ENCODE data around the gene RAB7A.
A peak's percentile ranks its signal among the peaks of the same experiment; 100 is the strongest.

The RAB7A gene

DNA sequence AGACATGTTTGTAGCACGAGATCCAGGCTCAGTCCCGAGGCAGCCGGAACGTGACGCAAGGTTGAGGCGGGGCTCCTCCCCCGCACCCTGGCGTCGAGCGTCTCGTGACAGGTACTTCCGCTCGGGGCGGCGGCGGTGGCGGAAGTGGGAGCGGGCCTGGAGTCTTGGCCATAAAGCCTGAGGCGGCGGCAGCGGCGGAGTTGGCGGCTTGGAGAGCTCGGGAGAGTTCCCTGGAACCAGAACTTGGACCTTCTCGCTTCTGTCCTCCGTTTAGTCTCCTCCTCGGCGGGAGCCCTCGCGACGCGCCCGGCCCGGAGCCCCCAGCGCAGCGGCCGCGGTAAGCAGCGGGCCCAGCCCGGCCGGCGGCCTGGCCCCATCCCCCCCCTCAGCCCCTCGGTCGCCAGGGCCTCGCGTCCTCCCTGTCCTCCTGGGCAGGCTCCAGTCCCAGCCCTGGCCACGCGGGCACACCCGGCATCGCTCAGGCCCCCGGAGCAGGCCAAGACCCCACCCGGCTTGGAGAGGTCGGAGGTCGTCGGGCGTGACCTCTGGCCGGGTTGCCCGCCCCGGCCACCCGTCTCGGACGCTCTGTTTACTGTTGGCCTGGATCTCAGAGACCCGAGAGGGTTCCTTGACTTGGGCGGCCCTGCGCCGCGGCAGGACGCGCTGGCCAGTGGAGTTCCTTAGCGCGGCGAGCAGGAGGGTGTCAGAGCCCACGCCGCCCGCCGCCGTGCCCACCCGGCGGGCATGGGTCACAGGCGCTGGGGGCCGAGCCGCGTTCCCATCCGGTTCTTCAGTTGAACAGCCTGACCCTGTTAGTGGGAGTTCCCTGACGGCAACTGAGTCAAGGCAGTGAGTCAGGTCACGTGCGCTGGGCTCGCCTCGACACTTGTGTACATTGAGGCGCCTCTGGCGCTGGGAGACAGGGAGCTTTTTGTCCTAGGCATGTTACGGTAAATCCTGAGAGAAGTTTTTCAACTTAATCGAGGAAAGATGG lies at the start of gene RAB7A:
TSS of gene RAB7A (plus strand) at position 161 of the 994 bp plus-strand sequence. CDS start 69,185 bp downstream, outside the sequence.
- DNase-seq = peak; percentile 78

DNA sequence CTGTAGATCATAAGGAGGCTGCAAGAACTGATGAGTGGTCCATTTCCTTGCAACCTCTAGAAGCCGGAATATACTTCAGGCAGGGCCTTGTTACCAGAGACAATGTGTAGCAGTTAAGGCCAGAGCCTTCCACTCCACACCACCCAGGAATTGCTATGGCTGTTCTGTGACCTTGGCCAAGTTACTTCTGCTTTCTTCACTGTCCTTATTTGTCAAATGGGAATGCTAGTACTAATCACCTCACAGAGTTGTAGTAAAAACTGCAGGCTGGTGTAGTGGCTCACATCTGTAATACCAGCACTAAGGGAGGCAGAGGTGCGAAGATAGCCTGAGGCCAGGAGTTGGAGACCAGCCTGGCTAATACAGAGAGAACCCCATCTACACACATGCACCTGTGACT lies 46.6 kb upstream of the RAB7A start:
- no peak for DNase-seq

DNA sequence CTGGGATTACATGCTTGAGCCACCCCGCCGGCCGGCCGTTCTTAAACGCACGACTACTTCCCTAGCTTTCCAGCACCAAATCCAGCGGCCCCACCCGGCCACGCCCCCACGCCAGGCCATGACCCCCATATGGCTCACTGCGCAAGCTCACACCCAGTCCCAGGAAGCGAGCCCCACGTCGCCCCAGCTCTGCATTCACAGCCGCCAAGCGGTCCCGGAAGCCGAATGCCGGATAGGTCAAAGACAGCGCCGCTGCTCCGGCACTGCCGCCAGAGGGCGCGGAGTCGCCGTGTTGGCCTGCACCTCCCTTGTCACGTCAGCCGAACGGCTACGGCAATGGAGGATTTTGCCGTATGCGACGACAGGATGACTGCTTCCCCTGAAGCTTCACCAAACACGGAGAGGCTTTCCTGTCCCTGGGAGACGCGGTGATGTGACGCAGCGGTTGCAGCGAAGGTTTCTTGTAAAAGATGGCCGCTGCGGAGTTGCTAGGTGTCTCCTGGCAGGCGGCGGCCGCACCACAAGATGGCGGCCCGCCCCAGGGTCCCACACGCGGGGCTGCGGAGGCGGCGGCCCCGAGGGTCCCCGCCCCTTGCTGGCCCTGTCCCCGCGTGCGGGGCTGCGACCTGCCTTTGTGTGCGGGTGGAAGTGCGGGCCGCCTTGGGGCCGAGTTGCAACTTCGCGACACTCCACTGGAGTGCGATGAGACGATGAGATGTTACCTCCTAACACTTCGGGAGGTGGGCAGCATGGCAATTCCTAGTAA lies 45.2 kb upstream of the RAB7A start:
- DNase-seq = peak; percentile 77

DNA sequence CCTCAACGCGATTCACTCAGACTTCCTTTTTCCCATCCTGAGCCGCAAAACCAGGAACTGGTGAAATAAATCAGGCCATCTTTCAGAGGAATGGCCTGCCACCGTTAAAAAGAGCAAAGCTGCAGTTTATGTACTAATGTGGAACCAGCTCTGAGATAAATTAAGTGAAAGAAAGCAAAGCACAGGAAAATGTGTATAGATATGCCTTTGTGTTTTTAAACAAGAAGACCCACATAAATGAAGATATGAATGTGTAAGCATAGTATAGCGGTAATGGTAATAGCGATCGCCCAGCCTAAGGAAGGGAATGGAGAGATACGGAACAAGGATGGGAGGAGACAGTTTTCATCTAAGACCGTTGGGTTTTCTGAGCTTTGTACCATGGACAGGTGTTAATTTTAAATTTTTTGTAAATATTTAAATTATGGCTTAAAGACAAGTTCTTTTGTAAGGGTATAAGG lies 44.6 kb upstream of the RAB7A start:
- DNase-seq = no peak

DNA sequence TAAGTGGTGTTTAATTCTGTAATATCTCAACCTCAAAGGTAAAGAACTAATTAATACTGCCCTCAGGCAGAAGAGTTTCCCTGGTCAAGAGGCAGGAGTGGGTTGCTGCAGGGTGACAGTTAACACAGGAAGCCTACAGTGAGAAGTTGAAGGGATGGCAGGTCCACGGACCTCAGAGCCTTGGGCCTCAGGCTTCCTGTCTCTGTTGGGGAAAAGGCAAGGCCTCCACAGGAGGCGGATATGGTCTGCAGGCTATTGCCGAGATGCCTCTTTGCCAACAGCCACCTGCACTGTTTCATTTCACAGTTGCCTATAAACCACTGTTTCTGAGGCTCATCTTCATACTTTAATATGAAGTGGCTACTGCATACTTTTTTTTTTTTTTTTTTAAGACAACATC lies 42.0 kb upstream of the RAB7A start:
- DNase-seq = no peak

DNA sequence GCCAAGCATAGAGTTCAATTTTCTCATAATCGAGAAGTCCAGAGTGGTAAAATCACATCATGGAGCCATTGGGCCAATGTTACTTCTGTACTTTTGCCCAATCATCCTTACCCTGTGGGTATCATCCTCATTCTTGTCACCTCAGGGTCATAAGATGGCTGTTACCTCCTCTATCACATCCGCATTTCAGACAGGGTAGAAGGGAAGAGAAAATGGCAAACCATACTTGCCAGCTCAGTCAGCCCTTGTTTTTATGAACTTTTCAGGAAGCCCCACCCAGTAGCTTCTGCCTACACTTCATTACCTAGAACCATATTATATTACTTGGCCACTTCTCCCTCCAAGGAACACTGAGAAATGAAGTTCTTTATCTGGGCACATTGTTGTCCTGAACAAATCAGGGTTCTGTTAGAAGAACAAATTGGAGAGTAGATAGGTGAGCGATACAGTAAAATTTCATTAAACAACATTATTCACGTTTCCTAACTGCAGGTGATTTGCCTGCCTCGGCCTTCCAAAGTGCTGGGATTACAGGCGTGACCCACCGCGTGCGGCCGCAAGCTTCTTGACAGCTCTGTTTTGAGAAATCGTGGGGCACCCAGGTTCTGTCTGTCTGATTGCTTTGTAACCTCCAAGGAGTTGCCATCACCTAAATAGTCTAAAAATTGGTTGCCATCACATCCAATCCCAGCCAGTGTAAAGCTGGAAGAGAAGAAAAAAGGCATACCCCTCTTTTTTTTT lies 40.8 kb upstream of the RAB7A start:
- DNase-seq = no peak

DNA sequence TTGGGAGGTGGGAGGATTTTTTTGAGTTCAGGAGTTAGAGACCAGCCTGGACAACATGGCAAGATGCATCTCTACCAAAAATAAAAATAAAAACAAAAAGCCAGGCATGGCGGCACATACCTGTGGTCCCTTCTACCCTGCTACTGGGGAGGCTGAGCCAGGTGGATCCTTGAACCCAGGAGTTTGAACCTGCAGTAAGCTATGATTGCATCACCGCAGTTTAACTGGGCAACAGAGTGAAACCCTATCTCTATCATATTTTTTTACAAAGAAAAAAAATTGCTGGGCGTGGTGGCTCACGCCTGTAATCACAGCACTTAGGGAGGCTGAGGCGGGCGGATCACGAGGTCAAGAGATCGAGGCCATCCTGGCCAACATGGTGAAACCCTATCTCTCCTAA lies 39.5 kb upstream of the RAB7A start:
- DNase-seq = no peak

DNA sequence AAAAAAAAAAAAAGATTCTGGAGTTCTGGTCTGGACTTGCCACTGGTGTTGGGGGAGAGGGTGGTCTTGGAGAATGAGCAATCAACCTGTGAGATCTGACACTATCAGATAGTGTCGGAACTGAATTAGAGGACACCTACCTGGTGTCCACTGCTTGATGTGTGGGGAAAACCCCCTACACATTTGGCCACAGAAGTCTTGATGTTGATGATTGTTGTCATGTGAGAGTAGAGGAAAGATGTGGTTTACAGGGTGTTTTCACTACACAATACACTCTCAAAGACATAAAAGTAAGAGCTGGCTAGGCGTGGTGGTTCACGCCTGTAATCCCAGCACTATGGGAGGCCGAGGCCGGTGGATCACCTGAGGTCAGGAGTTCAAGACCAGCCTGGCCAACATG lies 36.9 kb upstream of the RAB7A start:
- no peak for DNase-seq

DNA sequence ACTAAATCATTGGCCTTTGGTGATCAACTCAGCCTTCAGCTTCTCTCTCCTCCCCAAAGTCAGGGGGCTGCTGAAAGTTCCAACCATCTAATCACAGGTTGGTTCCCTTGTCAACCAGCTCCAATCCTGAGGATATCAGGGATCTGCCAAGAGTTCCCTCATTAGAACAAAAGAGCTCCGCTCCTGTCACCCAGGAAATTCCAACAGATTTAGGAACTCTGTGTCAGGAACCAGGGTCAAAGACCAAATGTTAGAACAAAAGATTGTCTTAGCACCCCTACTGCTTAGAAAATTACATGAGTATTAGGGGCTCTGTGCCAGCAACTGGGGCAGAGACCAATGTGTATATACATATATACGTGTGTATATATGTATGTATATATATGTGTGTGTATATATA lies 32.3 kb upstream of the RAB7A start:
- no peak for DNase-seq

DNA sequence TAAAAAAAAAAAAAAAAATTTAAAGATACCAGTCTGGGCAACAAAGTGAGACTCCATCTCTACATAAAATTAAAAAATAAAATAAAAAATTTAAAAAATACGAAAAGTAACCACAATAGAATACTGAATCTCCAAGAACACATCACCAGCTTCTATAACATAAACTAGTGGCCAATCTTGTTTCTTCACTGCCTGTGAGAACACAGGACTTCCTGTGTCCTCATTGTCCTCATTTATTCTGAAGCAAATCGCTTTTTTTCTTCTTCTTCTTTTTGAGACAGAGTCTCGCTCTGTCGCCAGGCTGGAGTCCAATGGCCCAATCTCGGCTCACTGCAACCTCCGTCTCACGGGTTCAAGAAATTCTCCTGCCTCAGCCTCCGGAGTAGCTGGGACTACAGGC lies 28.6 kb upstream of the RAB7A start:
- no peak for DNase-seq

DNA sequence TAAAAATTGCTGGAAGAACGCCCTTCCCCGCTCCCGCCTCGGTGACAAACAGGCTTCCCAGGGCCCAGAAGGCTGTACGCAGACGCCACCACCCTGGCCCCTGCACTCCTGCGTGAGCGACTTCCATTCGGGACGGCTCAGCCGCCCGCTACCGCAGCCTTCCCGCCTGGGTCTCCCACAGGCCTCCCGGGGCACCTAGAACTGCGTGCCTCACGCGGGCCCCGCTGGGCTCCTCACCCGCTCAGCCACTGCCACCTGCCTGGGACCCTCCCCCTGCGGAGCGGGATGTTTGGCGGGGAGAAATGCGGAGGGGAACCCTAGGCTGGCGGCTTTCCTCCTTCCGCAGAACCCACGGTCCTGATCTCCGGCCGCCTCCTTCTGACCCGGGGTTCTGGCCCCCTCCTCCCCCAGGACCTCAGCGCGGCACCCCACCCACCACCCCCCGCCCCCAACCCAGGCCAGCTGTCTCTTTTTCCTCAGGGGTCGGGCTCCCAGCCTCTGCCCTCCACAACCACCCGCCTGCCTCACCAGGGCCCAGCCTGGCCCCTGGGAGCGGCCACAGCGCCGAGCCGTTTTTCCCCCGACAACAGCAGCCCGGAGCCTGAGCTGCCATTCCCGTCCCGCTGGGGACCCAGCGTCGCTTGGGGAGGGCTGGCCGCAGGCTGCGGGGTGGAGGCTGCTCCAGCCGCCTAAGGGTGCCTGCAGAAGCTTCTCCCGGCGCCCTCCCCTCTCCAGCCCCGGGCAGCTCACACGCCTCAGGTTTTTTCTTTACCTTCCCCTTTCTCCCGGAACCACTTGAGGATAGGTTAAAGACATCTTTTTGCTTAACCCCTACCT lies 27.6 kb upstream of the RAB7A start:
- DNase-seq = no peak

DNA sequence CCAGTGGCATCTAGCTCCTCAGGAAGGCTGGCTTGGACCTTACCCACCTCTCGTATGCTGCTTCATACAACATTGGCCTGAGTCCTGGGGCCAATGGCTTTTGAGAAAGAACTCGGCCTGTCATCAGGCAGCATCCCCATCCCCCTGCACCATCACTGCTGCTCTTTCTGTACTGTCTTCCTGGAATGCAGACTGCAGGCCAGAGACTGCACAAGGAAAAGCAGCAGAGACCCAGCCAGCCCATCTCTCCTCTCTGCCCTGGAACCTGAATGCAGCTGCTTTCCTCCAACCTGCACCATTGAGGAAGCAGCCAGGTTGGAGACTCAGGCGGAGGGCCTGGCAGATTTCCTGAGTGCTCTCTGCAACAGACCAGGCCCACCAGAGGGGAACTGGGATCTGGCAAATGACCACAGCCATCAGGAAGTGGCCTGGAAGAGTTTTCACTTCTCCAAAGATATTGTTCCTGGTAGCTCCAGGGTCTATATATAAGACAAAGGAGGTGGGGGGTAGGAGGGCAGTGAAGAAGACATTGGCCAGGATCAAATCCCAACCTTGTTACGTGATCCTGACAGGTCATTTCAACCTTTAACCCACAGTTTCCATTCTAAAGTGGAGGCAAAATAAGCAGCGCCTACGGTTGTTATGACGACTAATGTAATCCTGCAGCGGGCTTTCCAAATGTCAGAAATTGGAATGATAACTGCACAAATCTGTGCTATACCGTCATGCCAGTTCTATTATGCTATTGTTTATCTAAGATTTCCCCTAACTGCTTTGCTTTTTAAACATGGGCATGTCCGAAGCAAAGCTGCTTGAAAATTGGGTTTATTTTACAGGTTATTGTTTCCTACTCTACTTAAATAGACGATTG lies 24.4 kb upstream of the RAB7A start:
- DNase-seq = no peak

DNA sequence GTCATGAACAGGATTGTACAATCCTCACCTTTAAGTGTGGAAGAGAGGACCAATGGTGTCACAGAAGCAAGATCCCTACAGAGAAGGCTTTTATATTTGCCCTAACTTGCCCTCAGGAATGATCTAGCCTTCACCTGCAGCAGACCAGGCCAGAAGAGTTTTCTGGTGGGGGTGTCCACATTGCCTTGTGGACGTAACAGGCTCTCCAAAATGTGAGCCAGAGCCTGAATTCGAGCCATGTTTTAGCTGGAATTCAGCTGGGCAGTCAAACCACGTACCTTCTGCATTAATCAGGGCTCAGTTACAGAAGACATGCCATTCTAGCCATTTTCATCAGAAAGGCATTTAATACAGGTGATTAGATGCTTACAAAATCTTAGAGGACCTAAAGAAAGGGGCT lies 23.6 kb upstream of the RAB7A start:
- no peak for DNase-seq

DNA sequence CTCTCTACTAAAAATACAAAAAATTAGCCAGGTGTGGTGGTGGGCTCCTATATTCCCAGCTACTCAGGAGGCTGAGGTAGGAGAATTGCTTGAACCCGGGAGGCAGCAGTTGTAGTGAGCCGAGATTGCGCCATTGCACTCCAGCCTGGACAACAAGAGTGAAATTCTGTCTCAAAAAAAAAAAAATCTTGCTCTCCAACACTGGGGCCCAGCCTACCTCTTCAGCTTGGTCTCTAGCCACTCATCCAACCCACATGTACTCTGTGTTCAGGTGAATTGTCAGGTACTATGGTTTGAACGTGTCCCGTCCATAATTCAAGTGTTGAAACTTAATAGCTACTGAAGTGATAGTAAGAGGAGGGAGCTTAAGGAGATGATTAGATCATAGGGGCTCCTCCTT lies 22.4 kb upstream of the RAB7A start:
- DNase-seq = no peak

DNA sequence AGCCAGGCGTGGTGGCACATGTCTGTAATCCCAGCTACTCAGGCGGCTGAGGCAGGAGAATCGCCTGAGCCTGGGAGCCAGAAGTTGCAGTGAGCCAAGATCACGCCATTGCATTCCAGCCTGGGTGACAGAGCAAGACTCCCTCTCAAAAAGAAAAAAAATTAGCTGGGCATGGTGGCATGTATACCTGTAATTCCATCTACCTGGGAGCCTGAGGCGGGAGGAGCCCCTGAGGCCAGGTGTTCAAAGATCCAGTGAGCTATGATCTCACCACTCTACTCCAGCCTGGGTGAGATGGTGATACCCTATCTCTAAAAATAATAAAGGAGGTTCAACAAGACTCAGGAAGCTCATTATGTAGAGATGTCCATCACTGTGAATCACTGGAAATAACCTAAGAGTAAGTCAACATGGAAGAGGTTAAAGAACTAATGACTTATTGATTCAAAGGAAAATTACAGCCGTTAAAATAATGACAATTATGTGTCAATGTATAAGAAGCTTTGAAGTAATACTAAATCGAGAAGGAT lies 19.8 kb upstream of the RAB7A start:
- no peak for DNase-seq

DNA sequence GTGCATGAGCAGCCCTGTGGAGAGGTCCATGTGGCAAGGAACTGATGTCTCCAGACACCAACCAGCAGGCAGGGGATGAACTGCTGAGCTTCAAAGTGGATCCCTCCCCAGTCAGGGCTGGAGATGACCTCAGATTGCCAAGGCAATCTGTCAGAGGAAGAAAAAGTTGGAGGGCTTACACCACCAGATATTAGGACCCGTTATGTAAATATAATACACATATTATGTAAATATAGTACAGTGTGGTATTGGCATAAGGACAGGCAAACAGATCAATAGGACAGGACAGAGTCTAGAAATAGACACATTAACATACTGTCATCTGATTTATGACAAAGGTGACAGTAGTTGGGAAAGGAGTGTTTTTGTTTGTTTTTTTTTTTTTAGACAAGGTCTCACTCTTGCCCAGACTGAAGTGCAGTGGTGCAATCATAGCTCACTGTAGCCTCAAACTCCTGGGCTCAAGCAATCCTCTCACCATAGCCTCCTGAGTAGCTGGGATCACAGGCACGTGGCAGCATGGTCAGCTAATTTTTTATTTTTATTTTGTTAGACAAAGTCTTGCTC lies 18.0 kb upstream of the RAB7A start:
- DNase-seq = no peak

DNA sequence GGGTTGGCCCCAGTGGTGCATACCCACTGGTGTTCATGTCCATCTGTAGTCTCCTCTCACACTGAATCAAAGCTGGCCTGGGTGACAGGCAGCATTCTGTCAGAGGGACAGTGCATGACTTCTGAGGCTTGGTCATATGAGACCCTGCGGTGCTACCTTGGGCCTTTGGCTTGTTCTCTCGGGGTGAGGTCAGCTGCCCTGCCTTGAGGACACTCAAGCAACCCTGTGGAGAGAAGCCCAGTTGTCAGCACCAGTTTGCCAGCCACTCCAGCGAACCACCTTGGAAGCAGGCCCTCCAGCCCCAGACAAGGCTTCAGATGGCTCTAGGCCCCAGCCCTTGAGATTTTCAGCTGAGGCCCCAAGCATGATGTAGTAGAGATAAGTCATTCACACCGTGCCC lies 16.9 kb upstream of the RAB7A start:
- no peak for DNase-seq

DNA sequence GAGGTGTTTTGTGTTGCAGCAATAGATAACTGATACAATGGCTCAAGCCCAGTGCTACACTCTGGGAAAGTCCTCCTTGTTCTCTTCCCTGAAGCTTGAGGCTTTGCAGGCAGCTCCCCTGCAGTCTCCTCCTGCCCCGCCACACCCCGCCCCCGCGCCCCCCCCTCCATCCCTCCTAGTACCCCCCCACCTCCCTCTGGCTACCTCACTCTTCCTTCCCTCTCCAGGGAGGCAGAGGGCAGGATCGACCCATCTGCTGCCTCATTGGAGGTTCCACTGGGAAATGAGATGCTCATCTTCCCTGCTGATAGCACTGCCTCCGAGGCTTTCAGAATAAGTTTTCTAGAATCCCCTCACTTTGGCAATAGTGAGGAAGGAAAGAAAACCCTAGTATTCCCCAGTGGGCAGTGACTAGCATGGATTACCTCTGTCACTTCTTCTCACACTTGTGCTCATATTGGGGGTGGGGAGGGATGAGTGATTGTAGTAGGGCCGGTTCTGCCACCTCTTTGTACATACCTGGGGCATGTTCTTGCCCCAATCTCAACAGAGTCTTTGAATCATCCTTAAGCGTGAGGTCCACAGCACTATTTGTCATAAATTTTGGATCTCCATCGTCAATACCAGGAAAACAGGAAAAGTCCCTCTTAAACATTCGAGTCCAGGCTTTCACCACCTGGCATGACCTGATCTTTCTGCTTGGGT lies 16.3 kb upstream of the RAB7A start:
- no peak for DNase-seq

DNA sequence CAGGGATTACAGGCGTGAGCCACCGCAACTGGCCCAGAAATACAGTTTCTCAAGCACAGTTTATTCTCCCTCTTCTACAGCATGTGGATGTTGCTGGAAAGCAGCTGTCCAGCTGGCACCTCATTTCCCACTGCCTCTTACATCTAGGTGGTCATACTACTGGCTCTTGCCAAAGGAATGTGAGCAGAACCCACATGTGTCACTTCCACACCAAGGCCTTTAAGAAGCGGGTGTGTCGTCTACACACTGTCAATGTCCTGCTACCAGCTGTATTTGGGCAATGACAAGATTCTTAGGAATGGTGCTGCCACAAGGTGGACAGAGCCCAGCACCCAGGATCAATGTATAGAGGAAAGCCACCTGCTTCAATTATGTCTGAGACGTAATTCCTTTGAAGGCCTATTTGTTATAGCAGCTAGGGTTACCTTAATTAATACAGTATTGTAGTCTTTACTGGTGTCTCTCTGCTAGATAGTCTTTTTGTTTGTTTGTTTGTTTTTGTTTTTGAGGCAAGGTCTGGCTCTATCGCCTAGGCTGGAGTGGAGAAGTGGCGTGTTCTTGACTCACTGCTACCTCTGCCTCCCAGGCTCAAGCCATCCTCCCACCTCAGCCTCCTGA lies 15.1 kb upstream of the RAB7A start:
- no peak for DNase-seq
